Measurements from ENCODE around the gene RAB40B. TPM values are rescaled to one million over a fixed set of nuclear protein-coding genes. Genes with fewer than 3 reads are reported as not detected.

Gene RAB40B
- total RNA-seq, 1 experiment from 2014 or later = 22.1 TPM

DNA sequence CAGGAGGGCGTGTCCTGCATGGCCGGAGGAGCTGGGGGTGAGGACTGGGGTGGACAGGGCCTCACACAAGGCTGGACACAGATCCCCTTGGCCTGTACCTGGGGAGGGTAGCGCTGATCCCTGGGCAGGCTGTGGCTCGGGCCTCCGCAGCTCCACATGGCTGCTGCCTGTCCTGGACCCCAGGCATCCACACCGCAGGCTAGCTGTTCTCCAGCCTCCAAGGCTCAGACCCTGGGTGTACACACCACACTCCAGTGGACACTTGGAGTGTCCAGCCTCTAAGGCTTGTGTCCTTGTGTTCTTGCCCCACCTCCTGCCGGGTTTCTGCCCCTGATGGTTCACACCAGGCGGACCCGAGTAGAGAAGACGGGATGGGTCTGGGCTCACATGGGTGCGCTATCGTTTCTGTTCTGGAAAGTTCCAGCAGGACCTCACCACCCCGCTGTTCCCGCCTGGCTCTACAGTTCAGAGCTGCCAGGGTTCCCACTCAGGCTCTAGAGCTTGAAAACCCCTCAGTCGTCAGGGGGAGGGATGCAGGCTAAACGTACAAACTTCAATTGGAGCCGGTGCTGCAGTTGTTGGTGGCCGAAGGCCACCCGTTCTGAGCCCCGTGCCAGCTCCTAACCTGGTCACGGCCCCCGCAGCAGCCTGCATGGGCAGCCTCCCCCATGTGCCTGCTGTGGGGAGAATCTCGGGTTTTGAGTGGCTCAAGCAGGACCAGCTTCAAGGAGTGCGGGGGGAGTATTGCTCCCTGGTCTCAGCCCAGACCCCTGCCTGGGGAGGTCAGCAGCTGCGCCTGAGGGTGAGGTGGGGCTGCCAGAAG lies 11.4 kb upstream of the RAB40B start:
- Histone ChIP-seq H3K4me2 (ENCODE audit: low read length) (no peak overlapping the region), H2AFZ (ENCODE audit: low read depth, low read length, poor library complexity, severe bottlenecking) (no peak overlapping the region), H4K20me1 (ENCODE audit: insufficient read depth) (no peaks in the 10 kb centered on the region), H3K9ac (ENCODE audit: low read length) (no peak overlapping the region), H3K36me3 (ENCODE audit: control insufficient read depth in 1 of 2, insufficient read depth in 2 of 2, low read length in 2 of 2) (no peaks in the 10 kb centered on the region), H3K27ac (ENCODE audit: low read depth, low read length) (no peak overlapping the region; the same call in 1 of the 2 replicates), H3K4me3 (replicated peaks in 1 of 2; ENCODE audit: low read depth in 1 of 2, low read length in 2 of 2) (no peak overlapping the region), H3K4me1 (ENCODE audit: control insufficient read depth in 1 of 2, insufficient read depth in 2 of 2, low read length in 2 of 2) (peaks cover 0 to 7% of the 10 kb centered on the region in 2 experiments; a peak in 2 of 4 replicates), H3K9me3 (ENCODE audit: control insufficient read depth in 1 of 2, insufficient read depth in 1 of 2, low read depth in 1 of 2, low read length in 2 of 2) (no peaks in the 10 kb centered on the region), H3K27me3 (ENCODE audit: insufficient read depth, low read length) (no peaks in the 10 kb centered on the region), H3K9me2 (ENCODE audit: insufficient read depth) (no peaks in the 10 kb centered on the region), H3K79me2 (ENCODE audit: insufficient read depth, low read length) (no peaks in the 10 kb centered on the region)
- POLR2A ChIA-PET = no interaction called here
- no TSS peak for BruUV-seq (replicated peaks)
- DNase-seq (ENCODE audit: low read depth, low spot score) (no peak), ATAC-seq (no peak)
- TF ChIP-seq TCF7L2 (IDR thresholded peaks at IDR 0.05; ENCODE audit: borderline replicate concordance, extremely low read depth, insufficient read depth, insufficient read length) (no peak), EGR1 (IDR thresholded peaks at IDR 0.05; ENCODE audit: low read depth) (no peak), SIN3A (IDR thresholded peaks at IDR 0.05; ENCODE audit: low read depth) (no peak), CEBPB (IDR thresholded peaks at IDR 0.05; ENCODE audit: low read depth) (no peak), ZFX (IDR thresholded peaks at IDR 0.05) (no peak), FOSL1 (IDR thresholded peaks at IDR 0.05; ENCODE audit: low read depth) (no peak), ELF1 (IDR thresholded peaks at IDR 0.05; ENCODE audit: borderline replicate concordance, low read depth) (no peak), ZNF274 (IDR thresholded peaks at IDR 0.05; ENCODE audit: low read depth, low read length) (no peak), YY1 (IDR thresholded peaks at IDR 0.05; ENCODE audit: extremely low read depth, insufficient replicate concordance, low read depth, low read length) (no peak), EZH2phosphoT487 (IDR thresholded peaks at IDR 0.05; ENCODE audit: borderline replicate concordance) (no peak), RAD21 (IDR thresholded peaks at IDR 0.05; ENCODE audit: low read depth) (no peak)
- TF ChIP-seq, protein P1, sequence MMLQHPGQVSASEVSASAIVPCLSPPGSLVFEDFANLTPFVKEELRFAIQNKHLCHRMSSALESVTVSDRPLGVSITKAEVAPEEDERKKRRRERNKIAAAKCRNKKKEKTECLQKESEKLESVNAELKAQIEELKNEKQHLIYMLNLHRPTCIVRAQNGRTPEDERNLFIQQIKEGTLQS (IDR thresholded peaks at IDR 0.05) = no peak
- TF ChIP-seq, protein P2, sequence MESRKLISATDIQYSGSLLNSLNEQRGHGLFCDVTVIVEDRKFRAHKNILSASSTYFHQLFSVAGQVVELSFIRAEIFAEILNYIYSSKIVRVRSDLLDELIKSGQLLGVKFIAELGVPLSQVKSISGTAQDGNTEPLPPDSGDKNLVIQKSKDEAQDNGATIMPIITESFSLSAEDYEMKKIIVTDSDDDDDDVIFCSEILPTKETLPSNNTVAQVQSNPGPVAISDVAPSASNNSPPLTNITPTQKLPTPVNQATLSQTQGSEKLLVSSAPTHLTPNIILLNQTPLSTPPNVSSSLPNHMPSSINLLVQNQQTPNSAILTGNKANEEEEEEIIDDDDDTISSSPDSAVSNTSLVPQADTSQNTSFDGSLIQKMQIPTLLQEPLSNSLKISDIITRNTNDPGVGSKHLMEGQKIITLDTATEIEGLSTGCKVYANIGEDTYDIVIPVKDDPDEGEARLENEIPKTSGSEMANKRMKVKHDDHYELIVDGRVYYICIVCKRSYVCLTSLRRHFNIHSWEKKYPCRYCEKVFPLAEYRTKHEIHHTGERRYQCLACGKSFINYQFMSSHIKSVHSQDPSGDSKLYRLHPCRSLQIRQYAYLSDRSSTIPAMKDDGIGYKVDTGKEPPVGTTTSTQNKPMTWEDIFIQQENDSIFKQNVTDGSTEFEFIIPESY (IDR thresholded peaks at IDR 0.05; ENCODE audit: extremely low read depth, insufficient replicate concordance, low read length) = no peak
- RAD21 ChIA-PET (ENCODE audit: low non-redundant PET in 1 of 2, low total read pairs in 2 of 2, uncharacterized antibody in 2 of 2, unreplicated experiment in 2 of 2) = no interaction called here
- CTCF ChIA-PET = no interaction called here
- intact Hi-C loops (cut with micrococcal nuclease) = no loop called here
